Mesothelial cell of epicardium (in vitro differentiated cells): Measurements from ENCODE around the gene MANSC1. TPM values are rescaled to one million over a fixed set of nuclear protein-coding genes. Genes with fewer than 3 reads are reported as not detected.
A peak's percentile ranks its signal among the peaks of the same experiment; 100 is the strongest.

ENCODE experiments used
- DNase-seq, 2 experiments: peaks; one replicate each; pipeline ENCODE4 v3.0.0; 2021; ENCODE audit warnings: low spot score in 2 of 2; ENCODE audit not compliant: unreplicated experiment in 2 of 2
- H3K27ac Mint-ChIP-seq: 2 replicates; pipeline ENCODE4 v1.8.0; 2021; ENCODE audit warnings: mixed read lengths
- H3K27me3 Mint-ChIP-seq: 2 replicates; pipeline ENCODE4 v1.8.0; 2021; ENCODE audit warnings: low read depth, mixed read lengths
- H3K36me3 Mint-ChIP-seq: 2 replicates; pipeline ENCODE4 v1.8.0; 2021; ENCODE audit warnings: mixed read lengths
- H3K4me1 Mint-ChIP-seq: 2 replicates; pipeline ENCODE4 v1.8.0; 2021; ENCODE audit warnings: mixed read lengths
- H3K4me3 Mint-ChIP-seq: 2 replicates; pipeline ENCODE4 v1.8.0; 2021; ENCODE audit warnings: mild to moderate bottlenecking, moderate library complexity, mixed read lengths
- H3K9me3 Mint-ChIP-seq: 2 replicates; pipeline ENCODE4 v1.8.0; 2021; ENCODE audit warnings: mixed read lengths
- total RNA-seq: library from RNA; stranded (reverse); gene quantifications from 3 replicates; pipeline ENCODE4 v1.2.1, GENCODE V29; 2021
- TF ChIP-seq, protein P1 (sequence below): fragments of 200-600 bp; sonication (generic); IDR thresholded peaks from one replicate; pipeline ENCODE4 v1.5.0; 2021; ENCODE audit warnings: antibody characterized with exemption; ENCODE audit not compliant: unreplicated experiment

MANSC1 gene
- total RNA-seq, 1 donor from 2014 or later = 16.6 TPM

- DNase-seq = no peak
- Mint-ChIP-seq H3K27me3 (no peaks in the 10 kb centered on the region), H3K27ac (no peak overlapping the region), H3K36me3 (peaks cover 17% of the 10 kb centered on the region), H3K4me3 (no peak overlapping the region), H3K4me1 (peaks cover 5% of the 10 kb centered on the region), H3K9me3 (peaks cover 4% of the 10 kb centered on the region)
- TF ChIP-seq, protein P1, sequence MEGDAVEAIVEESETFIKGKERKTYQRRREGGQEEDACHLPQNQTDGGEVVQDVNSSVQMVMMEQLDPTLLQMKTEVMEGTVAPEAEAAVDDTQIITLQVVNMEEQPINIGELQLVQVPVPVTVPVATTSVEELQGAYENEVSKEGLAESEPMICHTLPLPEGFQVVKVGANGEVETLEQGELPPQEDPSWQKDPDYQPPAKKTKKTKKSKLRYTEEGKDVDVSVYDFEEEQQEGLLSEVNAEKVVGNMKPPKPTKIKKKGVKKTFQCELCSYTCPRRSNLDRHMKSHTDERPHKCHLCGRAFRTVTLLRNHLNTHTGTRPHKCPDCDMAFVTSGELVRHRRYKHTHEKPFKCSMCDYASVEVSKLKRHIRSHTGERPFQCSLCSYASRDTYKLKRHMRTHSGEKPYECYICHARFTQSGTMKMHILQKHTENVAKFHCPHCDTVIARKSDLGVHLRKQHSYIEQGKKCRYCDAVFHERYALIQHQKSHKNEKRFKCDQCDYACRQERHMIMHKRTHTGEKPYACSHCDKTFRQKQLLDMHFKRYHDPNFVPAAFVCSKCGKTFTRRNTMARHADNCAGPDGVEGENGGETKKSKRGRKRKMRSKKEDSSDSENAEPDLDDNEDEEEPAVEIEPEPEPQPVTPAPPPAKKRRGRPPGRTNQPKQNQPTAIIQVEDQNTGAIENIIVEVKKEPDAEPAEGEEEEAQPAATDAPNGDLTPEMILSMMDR = no peak
Observed at GRCh38 chr12:12380949-12381593, 31.0 kb upstream of the MANSC1 start.

GRCh38 chr12:12379831-12380730, 30.0 kb upstream of the MANSC1 start:
- peaks cover 4% of the 10 kb centered on the region for H3K9me3 Mint-ChIP-seq
- no peak overlapping the region for H3K4me3 Mint-ChIP-seq
- TF ChIP-seq, protein P1 = no peak
- H3K27ac Mint-ChIP-seq = no peak overlapping the region
- H3K36me3 Mint-ChIP-seq = peaks cover 17% of the 10 kb centered on the region
- no peaks in the 10 kb centered on the region for H3K27me3 Mint-ChIP-seq
- DNase-seq = no peak
- peaks cover 5% of the 10 kb centered on the region for H3K4me1 Mint-ChIP-seq

DNA sequence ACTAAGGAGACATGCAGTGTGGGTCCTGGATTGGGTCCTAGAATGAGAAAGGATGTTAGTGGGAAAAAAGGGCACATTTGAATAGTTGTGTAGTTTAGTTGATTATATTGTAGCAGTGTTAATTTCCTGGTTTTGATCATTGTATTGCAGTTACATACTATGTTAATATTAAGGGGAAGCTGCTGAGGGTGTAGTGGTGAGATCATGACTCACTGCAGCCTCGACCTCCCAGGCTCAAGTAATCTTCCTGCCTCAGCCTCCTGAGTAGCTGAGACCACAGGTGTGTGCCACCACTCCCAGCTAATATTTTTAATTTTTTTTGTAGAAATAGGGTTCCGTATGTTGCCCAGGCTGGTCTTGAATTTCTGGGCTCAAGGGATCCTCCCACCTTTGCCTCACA, 28.6 kb upstream of the MANSC1 start:
- Mint-ChIP-seq H3K9me3 (peaks cover 4% of the 10 kb centered on the region), H3K4me3 (no peak overlapping the region), H3K4me1 (peaks cover 4% of the 10 kb centered on the region), H3K27me3 (no peaks in the 10 kb centered on the region), H3K27ac (no peak overlapping the region), H3K36me3 (peaks cover 16% of the 10 kb centered on the region)
- DNase-seq = no peak
- TF ChIP-seq, protein P1 = no peak

- TF ChIP-seq, protein P1 = peak; percentile 79
- no peaks in the 10 kb centered on the region for H3K27me3 Mint-ChIP-seq
- H3K4me3 Mint-ChIP-seq = no peak overlapping the region
- peaks cover 9% of the 10 kb centered on the region for H3K36me3 Mint-ChIP-seq
- no peak for DNase-seq
- H3K9me3 Mint-ChIP-seq = peaks cover under 1% of the 10 kb centered on the region
- H3K4me1 Mint-ChIP-seq = peaks cover 4% of the 10 kb centered on the region
- H3K27ac Mint-ChIP-seq = no peak overlapping the region
Observed at GRCh38 chr12:12376646-12377448, 26.8 kb upstream of the MANSC1 start.

GRCh38 chr12:12372946-12373722, 23.1 kb upstream of the MANSC1 start:
- no peaks in the 10 kb centered on the region for H3K9me3 Mint-ChIP-seq
- TF ChIP-seq, protein P1 = no peak
- no peaks in the 10 kb centered on the region for H3K4me1 Mint-ChIP-seq
- H3K4me3 Mint-ChIP-seq = no peak overlapping the region
- no peaks in the 10 kb centered on the region for H3K27me3 Mint-ChIP-seq
- H3K36me3 Mint-ChIP-seq = peaks cover 5% of the 10 kb centered on the region
- H3K27ac Mint-ChIP-seq = no peak overlapping the region
- DNase-seq = no peak
